Thoracic aorta (tissue), 2 donors: Measurements from ENCODE around the gene SMIM14. TPM values are rescaled to one million over a fixed set of nuclear protein-coding genes. Genes with fewer than 3 reads are reported as not detected.

Experiments
- ATAC-seq: fragments of 150-250 bp; one replicate; pipeline ENCODE4 v1.8.0; 2017; ENCODE audit warnings: low read depth; ENCODE audit not compliant: insufficient number of reproducible peaks, low FRiP score
- DNase-seq: peaks from one replicate; pipeline ENCODE4 v3.0.0-alpha.2; 2020; ENCODE audit warnings: low spot score
- H3K27ac ChIP-seq, 2 donors: fragments of 200-600 bp; sonication (generic); 1 replicate in 1 of 2; 2 replicates in 1 of 2; pipeline ENCODE4 v1.5.1; 2016; ENCODE audit warnings: mild to moderate bottlenecking in 2 of 2, moderate library complexity in 2 of 2
- H3K27me3 ChIP-seq: fragments of 200-600 bp; sonication (generic); replicated peaks from 2 replicates; pipeline ENCODE4 v1.6.0; 2016; ENCODE audit warnings: mild to moderate bottlenecking; ENCODE audit not compliant: insufficient read depth
- H3K36me3 ChIP-seq: fragments of 200-600 bp; sonication (generic); one replicate; pipeline ENCODE4 v1.5.1; 2016
- H3K4me1 ChIP-seq, 2 donors: fragments of 200-600 bp; sonication (generic); 1 replicate in 1 of 2; 2 replicates in 1 of 2; pipeline versions ENCODE4 v1.5.1 to v1.6.0; 2016; ENCODE audit warnings: low read depth in 2 of 2, mild to moderate bottlenecking in 1 of 2; ENCODE audit not compliant: control insufficient read depth in 1 of 2
- H3K4me3 ChIP-seq: fragments of 200-600 bp; sonication (generic); 2 replicates; pipeline ENCODE4 v1.5.1; 2016; ENCODE audit warnings: mild to moderate bottlenecking
- H3K9me3 ChIP-seq: fragments of 200-600 bp; sonication (generic); 2 replicates; pipeline ENCODE4 v1.5.1; 2016
- total RNA-seq, 2 donors: library from RNA; depleted of rRNA; stranded (reverse); fragments of >200 nt; gene quantifications; one replicate each; pipeline versions ENCODE4 v1.1.0 to v1.2.3, GENCODE V29; 2016
- TF ChIP-seq, protein P1 (sequence below): fragments of 200-600 bp; sonication (generic); IDR thresholded peaks from one replicate; pipeline ENCODE4 v1.5.1; 2019; ENCODE audit warnings: antibody characterized with exemption

Gene SMIM14
- total RNA-seq, 2 donors from 2014 or later, result 41.0 to 58.1 TPM

GRCh38 chr4:39591290-39591689, 47.4 kb downstream of the SMIM14 start:
- H3K4me1 ChIP-seq, result no peaks in the 10 kb centered on the region
- no peak overlapping the region for H3K4me3 ChIP-seq
- H3K27ac ChIP-seq, result no peak overlapping the region
- TF ChIP-seq, protein P1, sequence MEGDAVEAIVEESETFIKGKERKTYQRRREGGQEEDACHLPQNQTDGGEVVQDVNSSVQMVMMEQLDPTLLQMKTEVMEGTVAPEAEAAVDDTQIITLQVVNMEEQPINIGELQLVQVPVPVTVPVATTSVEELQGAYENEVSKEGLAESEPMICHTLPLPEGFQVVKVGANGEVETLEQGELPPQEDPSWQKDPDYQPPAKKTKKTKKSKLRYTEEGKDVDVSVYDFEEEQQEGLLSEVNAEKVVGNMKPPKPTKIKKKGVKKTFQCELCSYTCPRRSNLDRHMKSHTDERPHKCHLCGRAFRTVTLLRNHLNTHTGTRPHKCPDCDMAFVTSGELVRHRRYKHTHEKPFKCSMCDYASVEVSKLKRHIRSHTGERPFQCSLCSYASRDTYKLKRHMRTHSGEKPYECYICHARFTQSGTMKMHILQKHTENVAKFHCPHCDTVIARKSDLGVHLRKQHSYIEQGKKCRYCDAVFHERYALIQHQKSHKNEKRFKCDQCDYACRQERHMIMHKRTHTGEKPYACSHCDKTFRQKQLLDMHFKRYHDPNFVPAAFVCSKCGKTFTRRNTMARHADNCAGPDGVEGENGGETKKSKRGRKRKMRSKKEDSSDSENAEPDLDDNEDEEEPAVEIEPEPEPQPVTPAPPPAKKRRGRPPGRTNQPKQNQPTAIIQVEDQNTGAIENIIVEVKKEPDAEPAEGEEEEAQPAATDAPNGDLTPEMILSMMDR, result no peak
- ATAC-seq (no peak), DNase-seq (no peak)
- H3K9me3 ChIP-seq, result no peaks in the 10 kb centered on the region
- peaks cover 3% of the 10 kb centered on the region for H3K36me3 ChIP-seq
- H3K27me3 ChIP-seq, result no peaks in the 10 kb centered on the region

DNA sequence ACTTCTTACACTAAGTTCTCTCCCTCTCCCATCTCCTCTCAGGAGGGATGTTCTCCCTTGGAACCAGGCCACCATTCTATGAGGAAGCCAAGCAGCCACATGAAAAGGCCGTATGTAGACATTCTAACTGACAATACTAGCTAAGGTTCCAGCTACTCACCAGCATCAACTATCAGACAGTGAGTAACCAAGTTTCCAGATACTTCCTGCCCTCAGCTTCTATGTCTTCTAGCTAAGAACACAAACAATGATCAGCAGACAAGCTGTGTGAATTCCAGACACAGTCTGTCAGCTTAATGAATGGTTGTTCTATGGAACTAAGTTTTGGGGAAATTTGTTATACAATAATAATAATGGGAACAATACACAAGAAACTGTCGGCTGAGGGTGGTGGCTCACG, 50.8 kb downstream of the SMIM14 start:
- Histone ChIP-seq H3K36me3 (peaks cover 3% of the 10 kb centered on the region), H3K9me3 (no peaks in the 10 kb centered on the region), H3K27ac (no peak overlapping the region), H3K4me1 (no peaks in the 10 kb centered on the region), H3K27me3 (no peaks in the 10 kb centered on the region), H3K4me3 (no peak overlapping the region)
- ATAC-seq (no peak), DNase-seq (no peak)
- TF ChIP-seq, protein P1, result no peak

DNA sequence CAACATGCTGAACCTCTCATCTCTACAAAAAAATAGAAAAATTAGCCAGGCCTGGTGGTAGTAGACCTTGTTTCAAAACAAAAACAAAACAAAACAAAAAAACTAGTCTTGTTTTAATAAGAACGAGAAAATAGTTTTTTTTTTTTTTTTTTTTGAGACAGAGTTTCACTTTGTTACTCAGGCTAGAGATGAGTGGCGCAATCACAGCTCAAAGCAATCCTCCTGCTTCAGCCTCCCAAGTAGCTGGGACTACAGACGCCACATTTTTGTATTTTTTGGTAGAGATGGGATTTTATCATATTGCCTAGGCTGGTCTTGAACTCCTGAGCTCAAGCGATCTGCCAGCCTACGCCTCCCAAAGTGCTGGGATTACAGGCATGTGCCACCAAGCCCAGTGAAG, 63.7 kb downstream of the SMIM14 start:
- no peak for ATAC-seq
- Histone ChIP-seq H3K27me3 (no peaks in the 10 kb centered on the region), H3K9me3 (no peaks in the 10 kb centered on the region), H3K4me1 (peaks cover 3 to 4% of the 10 kb centered on the region in 2 donors), H3K36me3 (peaks cover 2% of the 10 kb centered on the region), H3K4me3 (no peak overlapping the region), H3K27ac (no peak overlapping the region)
- TF ChIP-seq, protein P1, result no peak
- DNase-seq, result no peak

- Histone ChIP-seq H3K4me3 (no peak overlapping the region), H3K36me3 (peaks cover 2% of the 10 kb centered on the region), H3K27ac (no peak overlapping the region), H3K4me1 (peaks cover 4 to 6% of the 10 kb centered on the region in 2 donors), H3K27me3 (no peaks in the 10 kb centered on the region), H3K9me3 (no peaks in the 10 kb centered on the region)
- ATAC-seq (no peak), DNase-seq (no peak)
- TF ChIP-seq, protein P1, result no peak
Measured at GRCh38 chr4:39571504-39571903, 67.2 kb downstream of the SMIM14 start.

DNA sequence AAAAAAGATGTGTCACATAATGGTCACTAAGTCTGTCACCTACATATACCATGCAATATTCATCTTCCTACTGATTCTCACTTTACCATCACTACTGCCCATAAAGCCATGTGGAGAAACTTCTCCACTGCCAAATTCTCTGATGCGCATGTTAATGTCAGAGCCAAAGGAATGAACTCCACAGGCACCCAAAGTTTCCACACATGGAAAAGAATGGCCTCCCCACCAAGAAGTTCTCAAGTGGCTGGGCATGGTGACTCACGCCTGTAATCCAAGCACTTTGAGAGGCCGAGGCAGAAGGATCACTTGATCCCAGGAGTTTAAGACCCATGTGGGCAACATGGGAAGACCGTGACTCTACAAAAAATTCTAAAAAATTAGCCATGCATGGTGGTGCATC, 67.6 kb downstream of the SMIM14 start:
- Histone ChIP-seq H3K4me3 (no peak overlapping the region), H3K9me3 (no peaks in the 10 kb centered on the region), H3K36me3 (peaks cover 2% of the 10 kb centered on the region), H3K4me1 (peaks cover 2 to 7% of the 10 kb centered on the region in 2 donors), H3K27ac (no peak overlapping the region), H3K27me3 (no peaks in the 10 kb centered on the region)
- no peak for DNase-seq
- TF ChIP-seq, protein P1, result no peak
- ATAC-seq, result no peak
